IPS-20b (cell line): ENCODE data around the gene SLC30A9.

Experiments used
- H3K27ac ChIP-seq: one replicate; pipeline ENCODE4 v1.5.1; 2013; ENCODE audit warnings: low read length
- H3K27me3 ChIP-seq: 2 replicates; pipeline ENCODE4 v1.6.1; 2013; ENCODE audit warnings: mild to moderate bottlenecking, low read length, inconsistent platforms; ENCODE audit not compliant: insufficient read depth
- H3K36me3 ChIP-seq: 2 replicates; pipeline ENCODE4 v1.6.1; 2013; ENCODE audit warnings: low read depth, mild to moderate bottlenecking, inconsistent platforms, low read length, moderate library complexity; ENCODE audit not compliant: insufficient read depth
- H3K4me1 ChIP-seq: 2 replicates; pipeline ENCODE4 v1.6.1; 2013; ENCODE audit warnings: mild to moderate bottlenecking, control low read depth, inconsistent platforms, low read length, moderate library complexity; ENCODE audit not compliant: insufficient read depth
- H3K4me3 ChIP-seq: 2 replicates; pipeline ENCODE4 v1.5.1; 2013; ENCODE audit warnings: mild to moderate bottlenecking, low read length, inconsistent platforms
- H3K9ac ChIP-seq: 2 replicates; pipeline ENCODE4 v1.6.1; 2013; ENCODE audit warnings: low read depth, mild to moderate bottlenecking, inconsistent platforms, low read length, moderate library complexity
- H3K9me3 ChIP-seq: 2 replicates; pipeline ENCODE4 v1.6.1; 2013; ENCODE audit warnings: mild to moderate bottlenecking, low read depth, low read length, inconsistent platforms; ENCODE audit not compliant: insufficient read depth

Gene SLC30A9

GRCh38 chr4:42101446-42101975 is 111.2 kb downstream of the SLC30A9 start:
- Histone ChIP-seq H3K27ac (no peak overlapping the region), H3K4me3 (no peak overlapping the region), H3K27me3 (no peaks in the 10 kb centered on the region), H3K9ac (no peak overlapping the region), H3K4me1 (no peaks in the 10 kb centered on the region), H3K36me3 (no peaks in the 10 kb centered on the region), H3K9me3 (no peaks in the 10 kb centered on the region)

- Histone ChIP-seq H3K27me3 (no peaks in the 10 kb centered on the region), H3K4me1 (no peaks in the 10 kb centered on the region), H3K9me3 (no peaks in the 10 kb centered on the region), H3K4me3 (no peak overlapping the region), H3K9ac (no peak overlapping the region), H3K27ac (no peak overlapping the region), H3K36me3 (no peaks in the 10 kb centered on the region)
Observed at GRCh38 chr4:42104521-42104920, 114.2 kb downstream of the SLC30A9 start.

- Histone ChIP-seq H3K4me3 (no peak overlapping the region), H3K4me1 (no peaks in the 10 kb centered on the region), H3K27ac (no peak overlapping the region), H3K9ac (no peak overlapping the region), H3K27me3 (no peaks in the 10 kb centered on the region), H3K36me3 (peaks cover 39% of the 10 kb centered on the region), H3K9me3 (no peaks in the 10 kb centered on the region)
Observed at GRCh38 chr4:42112846-42113245, 122.5 kb downstream of the SLC30A9 start.

- Histone ChIP-seq H3K27me3 (no peaks in the 10 kb centered on the region), H3K9me3 (no peaks in the 10 kb centered on the region), H3K36me3 (peaks cover 83% of the 10 kb centered on the region), H3K27ac (no peak overlapping the region), H3K4me1 (peaks cover 16% of the 10 kb centered on the region; the same call in 1 of the 2 replicates), H3K9ac (no peak overlapping the region), H3K4me3 (no peak overlapping the region)
Observed at GRCh38 chr4:42119886-42120285, 129.6 kb downstream of the SLC30A9 start.

GRCh38 chr4:42122237-42122636 is 131.9 kb downstream of the SLC30A9 start:
- Histone ChIP-seq H3K4me3 (no peak overlapping the region), H3K9ac (no peak overlapping the region), H3K36me3 (peaks cover 73% of the 10 kb centered on the region), H3K27me3 (no peaks in the 10 kb centered on the region), H3K27ac (no peak overlapping the region), H3K4me1 (peaks cover 16% of the 10 kb centered on the region; the same call in 1 of the 2 replicates), H3K9me3 (no peaks in the 10 kb centered on the region)

- Histone ChIP-seq H3K27ac (no peak overlapping the region), H3K4me1 (peaks cover 16% of the 10 kb centered on the region; the same call in 1 of the 2 replicates), H3K4me3 (no peak overlapping the region), H3K27me3 (no peaks in the 10 kb centered on the region), H3K36me3 (peaks cover 64% of the 10 kb centered on the region; the same call in 1 of the 2 replicates), H3K9ac (no peak overlapping the region), H3K9me3 (no peaks in the 10 kb centered on the region)
Observed at GRCh38 chr4:42123071-42123644, 132.8 kb downstream of the SLC30A9 start.

- H3K27me3 ChIP-seq, result no peaks in the 10 kb centered on the region
- H3K9me3 ChIP-seq, result no peaks in the 10 kb centered on the region
- peaks cover 9% of the 10 kb centered on the region; the same call in 1 of the 2 replicates for H3K36me3 ChIP-seq
- H3K4me1 ChIP-seq, result peaks cover 10% of the 10 kb centered on the region; the same call in 1 of the 2 replicates
- no peak overlapping the region for H3K4me3 ChIP-seq
- H3K9ac ChIP-seq, result no peak overlapping the region
- H3K27ac ChIP-seq, result no peak overlapping the region
Observed at GRCh38 chr4:42132099-42132498, 141.8 kb downstream of the SLC30A9 start.

GRCh38 chr4:42133006-42133405 is 142.7 kb downstream of the SLC30A9 start:
- no peak overlapping the region for H3K27ac ChIP-seq
- H3K4me1 ChIP-seq, result peaks cover 10% of the 10 kb centered on the region; the same call in 1 of the 2 replicates
- no peak overlapping the region for H3K4me3 ChIP-seq
- H3K27me3 ChIP-seq, result no peaks in the 10 kb centered on the region
- peaks cover 15% of the 10 kb centered on the region for H3K36me3 ChIP-seq
- no peak overlapping the region for H3K9ac ChIP-seq
- H3K9me3 ChIP-seq, result no peaks in the 10 kb centered on the region

GRCh38 chr4:42136371-42136770 is 146.0 kb downstream of the SLC30A9 start:
- H3K9me3 ChIP-seq, result no peaks in the 10 kb centered on the region
- no peak overlapping the region for H3K4me3 ChIP-seq
- peaks cover 33% of the 10 kb centered on the region for H3K36me3 ChIP-seq
- no peak overlapping the region for H3K27ac ChIP-seq
- H3K9ac ChIP-seq, result no peak overlapping the region
- H3K27me3 ChIP-seq, result no peaks in the 10 kb centered on the region
- peaks cover 10% of the 10 kb centered on the region; the same call in 1 of the 2 replicates for H3K4me1 ChIP-seq
